ENCODE measurements around the gene OSBPL2. TPM values are rescaled to one million over a fixed set of nuclear protein-coding genes. Genes with fewer than 3 reads are reported as not detected.

Gene OSBPL2
- total RNA-seq, 4 donors from 2014 or later = 36.6 to 57.3 (median 46.7) TPM

DNA sequence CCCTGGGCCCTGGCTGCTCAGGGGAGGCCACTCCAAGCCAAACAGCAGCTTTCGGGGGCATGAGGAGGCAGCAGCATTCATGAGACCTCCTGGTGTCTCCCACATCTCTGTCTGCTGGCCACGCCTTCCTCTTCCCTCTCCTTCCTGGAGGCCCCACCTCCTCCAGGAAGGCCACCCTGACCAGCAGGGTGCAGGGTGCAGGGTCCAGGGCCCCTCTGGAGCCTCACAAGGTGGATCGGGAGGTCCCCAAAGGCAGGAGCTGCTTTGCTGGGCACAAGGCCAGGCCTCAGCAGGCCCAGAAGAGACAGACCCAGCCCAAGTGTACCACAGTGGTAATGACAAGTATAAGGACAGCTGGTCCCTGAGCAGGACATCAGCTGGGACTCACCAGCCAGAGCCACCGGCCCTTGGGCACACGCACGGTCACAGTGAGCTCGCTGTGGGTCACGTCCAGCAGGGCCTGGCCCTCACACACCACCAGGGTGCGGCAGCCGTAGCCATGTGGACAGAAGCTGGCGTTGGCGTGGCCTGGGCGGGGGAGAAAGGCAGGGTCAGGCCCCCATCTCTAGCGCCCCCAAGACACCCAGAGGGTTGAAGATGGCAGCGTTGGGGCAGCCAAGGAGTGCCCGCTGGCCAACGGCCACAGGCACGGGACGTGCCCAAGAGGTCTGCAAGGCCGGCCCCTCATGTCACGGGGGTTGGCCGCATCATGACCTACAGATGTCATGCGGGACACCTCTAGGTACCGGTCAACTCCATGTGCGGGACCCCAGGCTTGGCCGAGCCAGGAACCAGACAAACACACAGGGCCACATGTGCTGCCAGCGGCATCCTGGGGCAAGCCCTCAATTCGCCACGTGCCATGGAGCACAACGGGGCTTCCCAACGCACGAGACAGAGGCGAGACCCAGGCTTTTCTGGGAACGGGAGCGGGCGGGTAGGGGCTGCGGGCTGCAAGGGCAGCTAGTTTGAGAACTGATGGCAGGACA lies 91.4 kb downstream of the OSBPL2 start:
- Histone ChIP-seq H3K27ac (no peak overlapping the region), H3K4me1 (no peaks in the 10 kb centered on the region), H3K9me3 (no peaks in the 10 kb centered on the region), H3K36me3 (peaks cover 0 to 100% of the 10 kb centered on the region in 2 donors), H3K4me3 (no peak overlapping the region), H3K27me3 (no peaks in the 10 kb centered on the region)
- no peak for ATAC-seq
- 91 to 92% methylated on average over 8 to 11 of the region's 37 CpGs for WGBS, 2 donors (ENCODE audit: low coverage in 1 of 2)
- TF ChIP-seq CTCF (IDR thresholded peaks at IDR 0.05) (no peak), EP300 (IDR thresholded peaks at IDR 0.05) (no peak), POLR2AphosphoS5 (IDR thresholded peaks at IDR 0.05) (no peak), POLR2A (IDR thresholded peaks at IDR 0.05) (no peak)

GRCh38 chr20:62330576-62331317 lies 92.4 kb downstream of the OSBPL2 start:
- Histone ChIP-seq H3K27ac (no peak overlapping the region), H3K9me3 (no peaks in the 10 kb centered on the region), H3K36me3 (peaks cover 0 to 100% of the 10 kb centered on the region in 2 donors), H3K4me3 (no peak overlapping the region), H3K27me3 (no peaks in the 10 kb centered on the region), H3K4me1 (no peaks in the 10 kb centered on the region)
- 60 to 80% methylated on average over 1 of the region's 46 CpGs for WGBS, 2 donors (ENCODE audit: low coverage in 1 of 2)
- no peak for ATAC-seq
- TF ChIP-seq POLR2A (IDR thresholded peaks at IDR 0.05) (no peak), POLR2AphosphoS5 (IDR thresholded peaks at IDR 0.05) (no peak), EP300 (IDR thresholded peaks at IDR 0.05) (no peak), CTCF (IDR thresholded peaks at IDR 0.05) (no peak)

DNA sequence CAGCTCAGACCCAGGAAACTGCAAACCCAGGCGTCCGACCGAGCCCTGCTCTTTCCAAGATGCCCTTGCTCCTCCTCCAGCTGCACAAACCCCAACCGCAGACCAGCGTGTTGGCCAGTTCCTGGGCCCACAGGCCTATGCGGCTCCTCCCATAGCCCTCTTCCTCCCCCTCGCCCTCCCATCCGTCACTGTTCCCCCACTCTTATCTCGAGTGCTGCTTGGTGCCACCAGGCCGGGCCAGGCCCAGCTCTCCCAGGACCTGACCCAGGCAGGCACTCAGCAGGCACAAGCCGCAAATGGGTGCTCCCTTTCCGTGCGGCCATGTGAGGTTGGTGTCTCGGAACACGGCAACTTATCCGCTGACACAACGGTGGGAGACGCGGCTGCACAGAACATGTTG lies 93.0 kb downstream of the OSBPL2 start:
- no peak for ATAC-seq
- H3K36me3 ChIP-seq = peaks cover 0 to 100% of the 10 kb centered on the region in 2 donors
- no peak overlapping the region for H3K27ac ChIP-seq
- TF ChIP-seq POLR2AphosphoS5 (IDR thresholded peaks at IDR 0.05) = no peak
- no peak for TF ChIP-seq EP300 (IDR thresholded peaks at IDR 0.05)
- TF ChIP-seq CTCF (IDR thresholded peaks at IDR 0.05) = no peak
- no peak for TF ChIP-seq POLR2A (IDR thresholded peaks at IDR 0.05)
- no peaks in the 10 kb centered on the region for H3K4me1 ChIP-seq
- H3K27me3 ChIP-seq = no peaks in the 10 kb centered on the region
- 90 to 93% methylated on average over 6 to 9 of the region's 19 CpGs for WGBS, 2 donors (ENCODE audit: low coverage in 1 of 2)
- no peak overlapping the region for H3K4me3 ChIP-seq
- no peaks in the 10 kb centered on the region for H3K9me3 ChIP-seq

GRCh38 chr20:62332421-62332820 lies 94.1 kb downstream of the OSBPL2 start:
- no CpG with 5 or more reads among the region's 16 CpGs for WGBS, 2 donors (ENCODE audit: low coverage in 1 of 2)
- Histone ChIP-seq H3K9me3 (no peaks in the 10 kb centered on the region), H3K27me3 (no peaks in the 10 kb centered on the region), H3K4me3 (no peak overlapping the region), H3K27ac (no peak overlapping the region), H3K36me3 (peaks cover 0 to 100% of the 10 kb centered on the region in 2 donors), H3K4me1 (no peaks in the 10 kb centered on the region)
- ATAC-seq = no peak
- TF ChIP-seq POLR2A (IDR thresholded peaks at IDR 0.05) (no peak), EP300 (IDR thresholded peaks at IDR 0.05) (no peak), POLR2AphosphoS5 (IDR thresholded peaks at IDR 0.05) (no peak), CTCF (IDR thresholded peaks at IDR 0.05) (no peak)
